Spleen (tissue), 7 donors: ENCODE data around the gene SMG6.

Source experiments
- CTCF ChIP-seq, 11 experiments: fragments of 200-600 bp in 7 of 11; fragments of 450-650 bp in 4 of 11; sonication (generic) in 4 of 11; IDR thresholded peaks in 8 of 11; conservative IDR thresholded peaks in 3 of 11; 1 replicate in 7 of 11; 2 replicates in 4 of 11; pipeline versions ENCODE4 v1.4.0 to v1.8.0; 2016 to 2021; ENCODE audit warnings: antibody characterized with exemption in 11 of 11, inconsistent platforms in 4 of 11, mild to moderate bottlenecking in 1 of 11
- POLR2A ChIP-seq, 3 donors: fragments of 450-650 bp; IDR thresholded peaks; one replicate each; pipeline ENCODE4 v1.5.1; 2017; ENCODE audit warnings: antibody characterized with exemption in 3 of 3, mild to moderate bottlenecking in 1 of 3
- donor health status: DM: no; HTN: no; CAD: no; lungs with moderate emphysema.
- donor health status: DM: no; HTN: no; CAD: no.
- donor health status: DM: no; HTN: no; CAD: no.

GRCh38 chr17:2059547-2060384 is 243.8 kb downstream of the SMG6 start:
- TF ChIP-seq CTCF (IDR thresholded peaks at IDR 0.05 in 8 of 11, conservative IDR thresholded peaks at IDR 0.05 in 3 of 11) (no peak), POLR2A (IDR thresholded peaks at IDR 0.05) (no peak)
